ENCODE results near the gene SLC34A3.

SLC34A3 gene

GRCh38 chr9:137263506-137263905 is 32.8 kb downstream of the SLC34A3 start:
- Mint-ChIP-seq H3K27me3 (ENCODE audit: low read depth) (no peaks in the 10 kb centered on the region), H3K36me3 (ENCODE audit: low read depth) (peaks cover 20% of the 10 kb centered on the region), H3K4me1 (peaks cover 6% of the 10 kb centered on the region), H3K9me3 (no peaks in the 10 kb centered on the region), H3K27ac (no peak overlapping the region), H3K4me3 (no peak overlapping the region)
- TF ChIP-seq, protein P1, sequence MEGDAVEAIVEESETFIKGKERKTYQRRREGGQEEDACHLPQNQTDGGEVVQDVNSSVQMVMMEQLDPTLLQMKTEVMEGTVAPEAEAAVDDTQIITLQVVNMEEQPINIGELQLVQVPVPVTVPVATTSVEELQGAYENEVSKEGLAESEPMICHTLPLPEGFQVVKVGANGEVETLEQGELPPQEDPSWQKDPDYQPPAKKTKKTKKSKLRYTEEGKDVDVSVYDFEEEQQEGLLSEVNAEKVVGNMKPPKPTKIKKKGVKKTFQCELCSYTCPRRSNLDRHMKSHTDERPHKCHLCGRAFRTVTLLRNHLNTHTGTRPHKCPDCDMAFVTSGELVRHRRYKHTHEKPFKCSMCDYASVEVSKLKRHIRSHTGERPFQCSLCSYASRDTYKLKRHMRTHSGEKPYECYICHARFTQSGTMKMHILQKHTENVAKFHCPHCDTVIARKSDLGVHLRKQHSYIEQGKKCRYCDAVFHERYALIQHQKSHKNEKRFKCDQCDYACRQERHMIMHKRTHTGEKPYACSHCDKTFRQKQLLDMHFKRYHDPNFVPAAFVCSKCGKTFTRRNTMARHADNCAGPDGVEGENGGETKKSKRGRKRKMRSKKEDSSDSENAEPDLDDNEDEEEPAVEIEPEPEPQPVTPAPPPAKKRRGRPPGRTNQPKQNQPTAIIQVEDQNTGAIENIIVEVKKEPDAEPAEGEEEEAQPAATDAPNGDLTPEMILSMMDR (IDR thresholded peaks at IDR 0.05; ENCODE audit: unreplicated experiment in 3 of 3): no peak

DNA sequence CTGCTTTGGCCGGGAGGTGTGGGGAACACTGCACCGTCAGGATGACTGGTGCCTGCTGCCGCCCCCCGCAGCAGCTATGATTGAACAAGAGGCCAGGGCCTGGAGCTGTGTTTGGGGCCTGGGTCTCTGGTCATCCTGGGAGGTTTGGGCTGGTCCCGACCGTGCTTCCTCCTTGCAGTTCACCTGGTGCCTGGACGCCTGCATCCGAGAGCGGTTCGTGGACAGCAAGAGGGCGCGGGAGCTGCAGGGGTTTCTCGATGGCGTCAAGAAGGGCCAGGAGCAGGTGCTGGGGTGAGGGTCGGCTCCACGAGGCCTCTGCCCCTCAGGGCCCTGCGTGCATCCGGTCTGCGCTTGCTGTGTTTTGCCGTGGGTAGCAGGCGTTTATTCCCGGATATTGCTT is 33.4 kb downstream of the SLC34A3 start:
- H3K27me3 Mint-ChIP-seq (ENCODE audit: low read depth): no peaks in the 10 kb centered on the region
- H3K27ac Mint-ChIP-seq: no peak overlapping the region
- TF ChIP-seq, protein P1 (IDR thresholded peaks at IDR 0.05; ENCODE audit: unreplicated experiment in 3 of 3): no peak
- H3K4me3 Mint-ChIP-seq: no peak overlapping the region
- no peaks in the 10 kb centered on the region for H3K9me3 Mint-ChIP-seq
- H3K36me3 Mint-ChIP-seq (ENCODE audit: low read depth): peaks cover 19% of the 10 kb centered on the region
- peaks cover 6% of the 10 kb centered on the region for H3K4me1 Mint-ChIP-seq

DNA sequence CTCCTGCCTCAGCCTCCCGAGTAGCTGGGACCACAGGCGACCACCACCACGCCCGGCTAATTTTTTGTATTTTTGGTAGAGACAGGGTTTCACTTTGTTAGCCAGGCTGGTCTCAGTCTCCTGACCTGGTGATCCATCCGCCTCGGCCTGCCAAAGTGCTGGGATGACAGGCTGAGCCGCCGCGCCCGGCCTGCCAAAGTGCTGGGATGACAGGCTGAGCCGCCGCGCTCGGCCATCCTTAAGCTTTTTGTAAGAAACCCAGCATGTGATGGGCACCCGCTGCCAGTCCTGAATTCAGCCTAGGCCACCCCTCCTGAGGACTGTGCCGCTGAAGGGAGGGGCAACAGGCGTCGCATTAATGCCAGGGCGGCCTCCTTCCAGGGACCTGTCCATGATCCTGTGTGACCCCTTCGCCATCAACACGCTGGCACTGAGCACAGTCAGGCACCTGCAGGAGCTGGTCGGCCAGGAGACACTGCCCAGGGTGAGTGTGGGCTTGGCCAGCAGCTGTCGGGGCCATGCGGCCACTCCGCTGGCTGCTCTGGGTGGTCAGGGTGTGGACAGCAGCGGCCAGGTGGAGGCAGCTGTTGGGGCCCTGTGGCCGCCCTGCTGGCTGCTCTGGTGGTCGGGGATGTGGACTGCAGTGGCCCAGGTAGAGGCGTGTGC is 34.9 kb downstream of the SLC34A3 start:
- Mint-ChIP-seq H3K27ac (no peak overlapping the region), H3K27me3 (ENCODE audit: low read depth) (no peaks in the 10 kb centered on the region), H3K4me3 (no peak overlapping the region), H3K9me3 (no peaks in the 10 kb centered on the region), H3K4me1 (peaks cover 6% of the 10 kb centered on the region), H3K36me3 (ENCODE audit: low read depth) (peaks cover 25% of the 10 kb centered on the region)
- TF ChIP-seq, protein P1 (IDR thresholded peaks at IDR 0.05; ENCODE audit: unreplicated experiment in 3 of 3): no peak

- peaks cover 25% of the 10 kb centered on the region for H3K36me3 Mint-ChIP-seq (ENCODE audit: low read depth)
- peaks cover 6% of the 10 kb centered on the region for H3K4me1 Mint-ChIP-seq
- no peak overlapping the region for H3K27ac Mint-ChIP-seq
- TF ChIP-seq, protein P1 (IDR thresholded peaks at IDR 0.05; ENCODE audit: unreplicated experiment in 3 of 3): no peak
- H3K4me3 Mint-ChIP-seq: no peak overlapping the region
- H3K27me3 Mint-ChIP-seq (ENCODE audit: low read depth): no peaks in the 10 kb centered on the region
- H3K9me3 Mint-ChIP-seq: no peaks in the 10 kb centered on the region
Observed at GRCh38 chr9:137266162-137266527, 35.4 kb downstream of the SLC34A3 start.

DNA sequence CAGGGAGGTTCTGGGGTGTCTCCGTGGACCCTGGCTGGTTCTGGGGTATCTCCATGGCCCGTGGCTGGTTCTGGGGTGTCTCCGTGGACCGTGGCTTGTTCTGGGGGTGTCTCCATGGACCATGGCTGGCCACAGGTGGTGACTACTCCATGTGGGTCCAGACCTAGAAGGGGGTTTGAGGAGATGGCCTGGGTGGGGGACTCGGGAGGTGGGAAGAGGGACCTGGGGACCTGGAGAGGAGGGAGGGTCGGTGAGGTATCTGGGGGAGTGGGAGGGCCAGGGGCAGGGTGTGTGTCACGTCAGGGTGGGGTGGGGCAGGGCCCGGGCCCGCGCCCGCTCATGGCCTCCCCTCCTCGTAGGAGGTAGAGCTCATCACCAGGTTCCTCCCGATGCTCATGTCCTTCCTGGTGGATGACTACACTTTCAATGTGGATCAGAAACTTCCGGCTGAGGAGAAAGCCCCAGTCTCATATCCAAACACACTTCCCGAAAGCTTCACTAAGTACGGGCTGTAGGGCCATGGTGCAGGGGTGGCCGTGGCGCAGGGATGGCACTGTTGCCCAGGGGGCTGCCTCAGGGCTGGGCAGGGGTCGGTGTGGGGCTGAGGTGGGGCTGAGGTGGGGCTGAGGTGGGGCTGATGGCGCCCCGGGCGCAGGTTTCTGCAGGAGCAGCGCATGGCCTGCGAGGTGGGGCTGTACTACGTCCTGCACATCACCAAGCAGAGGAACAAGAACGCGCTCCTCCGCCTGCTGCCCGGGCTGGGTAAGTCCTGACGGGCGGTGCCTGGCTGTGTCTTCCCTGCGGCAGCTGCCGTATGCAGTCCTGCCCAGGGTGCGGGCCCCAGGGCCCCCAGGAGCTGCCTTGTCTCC is 36.1 kb downstream of the SLC34A3 start:
- H3K4me1 Mint-ChIP-seq: peaks cover 2% of the 10 kb centered on the region
- no peak overlapping the region for H3K4me3 Mint-ChIP-seq
- H3K9me3 Mint-ChIP-seq: no peaks in the 10 kb centered on the region
- peaks cover 20% of the 10 kb centered on the region for H3K36me3 Mint-ChIP-seq (ENCODE audit: low read depth)
- H3K27me3 Mint-ChIP-seq (ENCODE audit: low read depth): no peaks in the 10 kb centered on the region
- TF ChIP-seq, protein P1 (IDR thresholded peaks at IDR 0.05; ENCODE audit: unreplicated experiment in 3 of 3): no peak
- no peak overlapping the region for H3K27ac Mint-ChIP-seq
